Glomerular endothelial cell (primary cell): ENCODE results near the gene ADARB2. TPM values are rescaled to one million over a fixed set of nuclear protein-coding genes. Genes with fewer than 3 reads are reported as not detected.

Source experiments
- DNase-seq: peaks from one replicate; pipeline ENCODE4 v3.0.0-alpha.2; 2011; ENCODE audit warnings: low read depth, low spot score; ENCODE audit errors: extremely low read depth
- total RNA-seq: library from RNA; depleted of rRNA; stranded (reverse); fragments of >200 nt; gene quantifications from 2 replicates; pipeline ENCODE4 v1.2.3, GENCODE V29; 2015

Gene ADARB2
- total RNA-seq, 1 donor from 2014 or later: 0.23 TPM

GRCh38 chr10:1736144-1736971 is 967 bp downstream of the ADARB2 start:
- no peak for DNase-seq

- no peak for DNase-seq
Observed at GRCh38 chr10:1735562-1735961, 1.8 kb downstream of the ADARB2 start.

- no peak for DNase-seq
Observed at GRCh38 chr10:1734288-1734687, 3.0 kb downstream of the ADARB2 start.

- DNase-seq: no peak
Observed at GRCh38 chr10:1733720-1734119, 3.6 kb downstream of the ADARB2 start.

- no peak for DNase-seq
Observed at GRCh38 chr10:1732564-1732996, 4.7 kb downstream of the ADARB2 start.

- no peak for DNase-seq
Observed at GRCh38 chr10:1731592-1731991, 5.7 kb downstream of the ADARB2 start.

- DNase-seq: no peak
Observed at GRCh38 chr10:1729751-1730150, 7.6 kb downstream of the ADARB2 start.

- DNase-seq: no peak
Observed at GRCh38 chr10:1726861-1727260, 10.5 kb downstream of the ADARB2 start.

- no peak for DNase-seq
Observed at GRCh38 chr10:1724921-1725488, 12.3 kb downstream of the ADARB2 start.

- DNase-seq: no peak
Observed at GRCh38 chr10:1716839-1717238, 20.5 kb downstream of the ADARB2 start.

- DNase-seq: no peak
Observed at GRCh38 chr10:1715821-1716220, 21.5 kb downstream of the ADARB2 start.

GRCh38 chr10:1712944-1713671 is 24.2 kb downstream of the ADARB2 start:
- DNase-seq: no peak

GRCh38 chr10:1712314-1712713 is 25.0 kb downstream of the ADARB2 start:
- DNase-seq: no peak

GRCh38 chr10:1709161-1709560 is 28.2 kb downstream of the ADARB2 start:
- DNase-seq: no peak

GRCh38 chr10:1708746-1709145 is 28.6 kb downstream of the ADARB2 start:
- no peak for DNase-seq

- DNase-seq: no peak
Observed at GRCh38 chr10:1706711-1707110, 30.6 kb downstream of the ADARB2 start.

- no peak for DNase-seq
Observed at GRCh38 chr10:1706256-1706655, 31.1 kb downstream of the ADARB2 start.

GRCh38 chr10:1698185-1698584 is 39.1 kb downstream of the ADARB2 start:
- no peak for DNase-seq

GRCh38 chr10:1696106-1696505 is 41.2 kb downstream of the ADARB2 start:
- DNase-seq: no peak

GRCh38 chr10:1690086-1690485 is 47.2 kb downstream of the ADARB2 start:
- DNase-seq: no peak

- no peak for DNase-seq
Observed at GRCh38 chr10:1688531-1688930, 48.8 kb downstream of the ADARB2 start.
